SU-DHL-6 (cell line): ENCODE data around the gene MBP.

Source experiments
- CTCF ChIP-seq: fragments of 200-600 bp; sonication (generic); IDR thresholded peaks from one replicate; pipeline ENCODE4 v1.5.1; 2017; ENCODE audit warnings: antibody characterized with exemption, mild to moderate bottlenecking, low read length, moderate library complexity; ENCODE audit not compliant: insufficient read depth, poor library complexity, severe bottlenecking
- EZH2phosphoT487 ChIP-seq: fragments of 200-600 bp; sonication (generic), shearing (Covaris generic); conservative IDR thresholded peaks from 2 replicates; pipeline ENCODE4 v1.6.1; 2018; ENCODE audit warnings: mild to moderate bottlenecking, antibody characterized with exemption, low read length, moderate library complexity, mixed read lengths

- no peak for TF ChIP-seq CTCF
- TF ChIP-seq EZH2phosphoT487, result no peak
These were observed 40.2 kb downstream of the MBP start for GRCh38 chr18:77092104-77093066.
